ENCODE data around the gene PTPN12. TPM values are rescaled to one million over a fixed set of nuclear protein-coding genes. Genes with fewer than 3 reads are reported as not detected.

The PTPN12 gene
- total RNA-seq, 1 experiment from 2014 or later = 82.1 TPM

DNA sequence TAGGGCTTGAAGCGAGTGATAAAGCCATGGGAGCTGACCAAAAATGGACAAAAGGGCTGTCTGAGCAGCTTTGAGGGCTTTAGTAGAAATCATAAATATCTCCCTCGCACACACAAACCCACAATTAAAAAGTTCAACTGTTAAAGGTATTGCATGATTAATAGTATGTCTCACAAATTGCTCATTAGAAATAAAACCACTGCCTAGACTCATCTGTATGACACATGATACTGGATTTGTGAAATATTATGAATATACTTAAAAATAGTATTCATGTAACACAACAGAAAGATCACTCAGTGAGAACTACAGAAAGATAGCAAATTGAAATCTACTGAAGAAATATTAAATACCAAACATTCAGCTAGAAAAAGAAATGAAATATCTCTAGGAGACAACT, 11.9 kb upstream of the PTPN12 start:
- TF ChIP-seq SIN3A (IDR thresholded peaks at IDR 0.05; ENCODE audit: borderline replicate concordance, insufficient read depth, low read depth, low read length) (no peak), POLR2AphosphoS5 (IDR thresholded peaks at IDR 0.05; ENCODE audit: low read depth, low read length) (no peak), TCF7L2 (IDR thresholded peaks at IDR 0.05; ENCODE audit: low read depth, low read length) (no peak)
- TF ChIP-seq, protein P1, sequence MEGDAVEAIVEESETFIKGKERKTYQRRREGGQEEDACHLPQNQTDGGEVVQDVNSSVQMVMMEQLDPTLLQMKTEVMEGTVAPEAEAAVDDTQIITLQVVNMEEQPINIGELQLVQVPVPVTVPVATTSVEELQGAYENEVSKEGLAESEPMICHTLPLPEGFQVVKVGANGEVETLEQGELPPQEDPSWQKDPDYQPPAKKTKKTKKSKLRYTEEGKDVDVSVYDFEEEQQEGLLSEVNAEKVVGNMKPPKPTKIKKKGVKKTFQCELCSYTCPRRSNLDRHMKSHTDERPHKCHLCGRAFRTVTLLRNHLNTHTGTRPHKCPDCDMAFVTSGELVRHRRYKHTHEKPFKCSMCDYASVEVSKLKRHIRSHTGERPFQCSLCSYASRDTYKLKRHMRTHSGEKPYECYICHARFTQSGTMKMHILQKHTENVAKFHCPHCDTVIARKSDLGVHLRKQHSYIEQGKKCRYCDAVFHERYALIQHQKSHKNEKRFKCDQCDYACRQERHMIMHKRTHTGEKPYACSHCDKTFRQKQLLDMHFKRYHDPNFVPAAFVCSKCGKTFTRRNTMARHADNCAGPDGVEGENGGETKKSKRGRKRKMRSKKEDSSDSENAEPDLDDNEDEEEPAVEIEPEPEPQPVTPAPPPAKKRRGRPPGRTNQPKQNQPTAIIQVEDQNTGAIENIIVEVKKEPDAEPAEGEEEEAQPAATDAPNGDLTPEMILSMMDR (IDR thresholded peaks at IDR 0.05) = no peak
- TF ChIP-seq, protein P2, sequence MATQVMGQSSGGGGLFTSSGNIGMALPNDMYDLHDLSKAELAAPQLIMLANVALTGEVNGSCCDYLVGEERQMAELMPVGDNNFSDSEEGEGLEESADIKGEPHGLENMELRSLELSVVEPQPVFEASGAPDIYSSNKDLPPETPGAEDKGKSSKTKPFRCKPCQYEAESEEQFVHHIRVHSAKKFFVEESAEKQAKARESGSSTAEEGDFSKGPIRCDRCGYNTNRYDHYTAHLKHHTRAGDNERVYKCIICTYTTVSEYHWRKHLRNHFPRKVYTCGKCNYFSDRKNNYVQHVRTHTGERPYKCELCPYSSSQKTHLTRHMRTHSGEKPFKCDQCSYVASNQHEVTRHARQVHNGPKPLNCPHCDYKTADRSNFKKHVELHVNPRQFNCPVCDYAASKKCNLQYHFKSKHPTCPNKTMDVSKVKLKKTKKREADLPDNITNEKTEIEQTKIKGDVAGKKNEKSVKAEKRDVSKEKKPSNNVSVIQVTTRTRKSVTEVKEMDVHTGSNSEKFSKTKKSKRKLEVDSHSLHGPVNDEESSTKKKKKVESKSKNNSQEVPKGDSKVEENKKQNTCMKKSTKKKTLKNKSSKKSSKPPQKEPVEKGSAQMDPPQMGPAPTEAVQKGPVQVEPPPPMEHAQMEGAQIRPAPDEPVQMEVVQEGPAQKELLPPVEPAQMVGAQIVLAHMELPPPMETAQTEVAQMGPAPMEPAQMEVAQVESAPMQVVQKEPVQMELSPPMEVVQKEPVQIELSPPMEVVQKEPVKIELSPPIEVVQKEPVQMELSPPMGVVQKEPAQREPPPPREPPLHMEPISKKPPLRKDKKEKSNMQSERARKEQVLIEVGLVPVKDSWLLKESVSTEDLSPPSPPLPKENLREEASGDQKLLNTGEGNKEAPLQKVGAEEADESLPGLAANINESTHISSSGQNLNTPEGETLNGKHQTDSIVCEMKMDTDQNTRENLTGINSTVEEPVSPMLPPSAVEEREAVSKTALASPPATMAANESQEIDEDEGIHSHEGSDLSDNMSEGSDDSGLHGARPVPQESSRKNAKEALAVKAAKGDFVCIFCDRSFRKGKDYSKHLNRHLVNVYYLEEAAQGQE (IDR thresholded peaks at IDR 0.05; ENCODE audit: insufficient read depth in 1 of 2, low read depth in 2 of 2, low read length in 1 of 2) = no peak
- in situ Hi-C loops (cut with HindIII; ENCODE audit: low pct_unique_long_range_greater_than_20kb, low sequenced_read_pairs) = no loop called here
- no peaks in the 10 kb centered on the region for H3K27me3 ChIP-seq (ENCODE audit: control insufficient read depth, insufficient read depth, low read length)
- no peaks in the 10 kb centered on the region for H3K4me1 ChIP-seq (ENCODE audit: control insufficient read depth, insufficient read depth, low read length)
- ATAC-seq = no peak
- BruUV-seq (replicated peaks) = no TSS peak
- no peaks in the 10 kb centered on the region for H3K9me3 ChIP-seq (ENCODE audit: control insufficient read depth, insufficient read depth, low read depth, low read length)
- no peak for DNase-seq (ENCODE audit: low read depth, low spot score)
- intact Hi-C loops (cut with micrococcal nuclease; ENCODE audit: unreplicated experiment) = no loop called here
- H3K27ac ChIP-seq (ENCODE audit: low read length) = no peak overlapping the region
- POLR2A ChIA-PET = no interaction called here
- no peak overlapping the region for H3K4me3 ChIP-seq (ENCODE audit: low read depth in 2 of 2, low read length in 2 of 2)
- CTCF ChIA-PET = no interaction called here
- H3K36me3 ChIP-seq (ENCODE audit: control insufficient read depth, insufficient read depth, low read length) = no peaks in the 10 kb centered on the region

DNA sequence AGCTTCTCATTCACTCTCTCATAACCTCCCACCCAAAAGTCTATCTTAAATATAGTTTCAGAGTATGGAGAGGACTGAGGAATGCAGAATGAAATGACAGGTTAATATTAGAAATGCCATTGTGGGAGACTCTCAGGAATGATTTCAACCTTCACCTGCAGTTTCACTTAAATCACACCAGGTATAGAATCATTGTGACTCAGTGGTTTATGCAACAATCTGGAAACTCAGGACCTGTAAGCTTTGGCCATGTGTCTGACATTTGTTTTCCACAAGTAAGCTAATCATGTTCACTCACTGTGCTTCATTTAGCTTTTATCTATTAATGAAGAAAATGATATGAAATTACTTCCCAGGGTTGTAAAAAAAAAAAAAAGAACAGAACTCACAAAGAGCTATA, 8.7 kb upstream of the PTPN12 start:
- Histone ChIP-seq H3K27ac (ENCODE audit: low read length) (no peak overlapping the region), H3K4me3 (ENCODE audit: low read depth in 2 of 2, low read length in 2 of 2) (no peak overlapping the region), H3K27me3 (ENCODE audit: control insufficient read depth, insufficient read depth, low read length) (no peaks in the 10 kb centered on the region), H3K36me3 (ENCODE audit: control insufficient read depth, insufficient read depth, low read length) (no peaks in the 10 kb centered on the region), H3K9me3 (ENCODE audit: control insufficient read depth, insufficient read depth, low read depth, low read length) (no peaks in the 10 kb centered on the region), H3K4me1 (ENCODE audit: control insufficient read depth, insufficient read depth, low read length) (no peaks in the 10 kb centered on the region)
- TF ChIP-seq TCF7L2 (IDR thresholded peaks at IDR 0.05; ENCODE audit: low read depth, low read length) (no peak), POLR2AphosphoS5 (IDR thresholded peaks at IDR 0.05; ENCODE audit: low read depth, low read length) (no peak), SIN3A (IDR thresholded peaks at IDR 0.05; ENCODE audit: borderline replicate concordance, insufficient read depth, low read depth, low read length) (no peak)
- TF ChIP-seq, protein P2 (IDR thresholded peaks at IDR 0.05; ENCODE audit: insufficient read depth in 1 of 2, low read depth in 2 of 2, low read length in 1 of 2) = no peak
- TF ChIP-seq, protein P1 (IDR thresholded peaks at IDR 0.05) = no peak
- no TSS peak for BruUV-seq (replicated peaks)
- ATAC-seq = no peak
- in situ Hi-C loops (cut with HindIII; ENCODE audit: low pct_unique_long_range_greater_than_20kb, low sequenced_read_pairs) = no loop called here
- CTCF ChIA-PET = interaction anchor here (0.6 kb wide), 1 partner anchor 242 kb away, joined by 3 read pairs; no protein-coding TSS in a partner anchor
- POLR2A ChIA-PET = interaction anchor here (0.7 to 1.0 kb wide), 2 partner anchors 12 to 29 kb away, joined by 3 to 12 read pairs; no protein-coding TSS in a partner anchor
- DNase-seq (ENCODE audit: low read depth, low spot score) = no peak
- intact Hi-C loops (cut with micrococcal nuclease; ENCODE audit: unreplicated experiment) = no loop called here

Data from Panc1 (cell line).